HUES64 (cell line): ENCODE data around the gene GDPD3.
"Not testable (repeated sequence)": the region's sequence is repeated elsewhere in the genome, so short reads cannot be mapped to it uniquely, and the experiment has no call there.

Experiments
- H3K27ac ChIP-seq: 2 replicates; pipeline ENCODE4 v1.7.0; 2013; ENCODE audit warnings: low read depth, low read length, inconsistent platforms
- H3K27me3 ChIP-seq: 2 replicates; pipeline ENCODE4 v1.6.1; 2013; ENCODE audit warnings: mild to moderate bottlenecking, low read length; ENCODE audit not compliant: insufficient read depth
- H3K36me3 ChIP-seq: 2 replicates; pipeline ENCODE4 v1.6.1; 2013; ENCODE audit warnings: mild to moderate bottlenecking, low read length; ENCODE audit not compliant: insufficient read depth
- H3K4me1 ChIP-seq: 2 replicates; pipeline ENCODE4 v1.6.1; 2013; ENCODE audit warnings: mild to moderate bottlenecking, low read length, moderate library complexity; ENCODE audit not compliant: insufficient read depth
- H3K4me3 ChIP-seq: 2 replicates; pipeline ENCODE4 v1.5.1; 2013; ENCODE audit warnings: mild to moderate bottlenecking, low read length, moderate library complexity
- H3K9ac ChIP-seq: 2 replicates; pipeline ENCODE4 v1.6.1; 2013; ENCODE audit warnings: mild to moderate bottlenecking, low read depth, low read length
- H3K9me3 ChIP-seq: 2 replicates; pipeline ENCODE4 v1.6.1; 2013; ENCODE audit warnings: low read depth, low read length; ENCODE audit not compliant: insufficient read depth
- WGBS: fragments of 150-250, 120-280 bp; methylation state at CpG from one replicate; pipeline ENCODE4 v1.1.7; 2013; ENCODE audit warnings: missing lambda C conversion rate; 5-methylcytosine and 5-hydroxymethylcytosine counted together

GDPD3 gene

GRCh38 chr16:30142672-30143346, 29.5 kb upstream of the GDPD3 start:
- 89% methylated on average over 13 of the region's 13 CpGs for WGBS
- Histone ChIP-seq H3K9ac (no peak overlapping the region), H3K9me3 (no peaks in the 10 kb centered on the region), H3K36me3 (no peaks in the 10 kb centered on the region), H3K27ac (no peak overlapping the region), H3K4me1 (no peaks in the 10 kb centered on the region), H3K4me3 (no peak overlapping the region), H3K27me3 (no peaks in the 10 kb centered on the region)

DNA sequence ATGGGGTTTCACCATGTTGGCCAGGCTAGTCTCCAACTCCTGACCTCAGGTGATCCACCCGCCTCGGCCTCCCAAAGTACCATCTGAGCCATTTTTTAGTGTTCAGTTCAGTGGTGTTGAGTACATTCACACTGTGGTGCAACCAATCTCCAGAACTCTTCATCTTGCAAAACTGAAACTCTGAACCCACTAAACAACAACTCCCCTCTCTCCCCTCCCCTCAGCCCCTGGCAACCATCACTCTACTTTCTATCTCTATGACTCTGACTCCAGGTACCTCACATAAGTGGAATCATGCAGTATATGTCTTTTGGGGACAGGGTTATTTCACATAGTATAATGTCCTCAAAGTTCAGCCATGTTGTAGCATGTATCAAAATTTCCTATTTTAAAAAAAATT, 28.4 kb upstream of the GDPD3 start:
- H3K9me3 ChIP-seq: no peaks in the 10 kb centered on the region
- no peak overlapping the region for H3K9ac ChIP-seq
- H3K27me3 ChIP-seq: no peaks in the 10 kb centered on the region
- no peak overlapping the region for H3K27ac ChIP-seq
- no peaks in the 10 kb centered on the region for H3K4me1 ChIP-seq
- H3K4me3 ChIP-seq: no peak overlapping the region
- 100% methylated on average over 2 of the region's 2 CpGs for WGBS
- no peaks in the 10 kb centered on the region for H3K36me3 ChIP-seq

- H3K36me3 ChIP-seq: no peaks in the 10 kb centered on the region
- H3K4me3 ChIP-seq: no peak overlapping the region
- H3K27ac ChIP-seq: no peak overlapping the region
- H3K4me1 ChIP-seq: no peaks in the 10 kb centered on the region
- H3K9me3 ChIP-seq: no peaks in the 10 kb centered on the region
- WGBS: 86% methylated on average over 13 of the region's 13 CpGs
- H3K27me3 ChIP-seq: no peaks in the 10 kb centered on the region
- no peak overlapping the region for H3K9ac ChIP-seq
Measured at GRCh38 chr16:30139583-30140481, 26.5 kb upstream of the GDPD3 start.

- H3K4me1 ChIP-seq: no peaks in the 10 kb centered on the region
- no peaks in the 10 kb centered on the region for H3K36me3 ChIP-seq
- H3K9ac ChIP-seq: no peak overlapping the region
Measured at GRCh38 chr16:30137897-30138296, 24.6 kb upstream of the GDPD3 start.

DNA sequence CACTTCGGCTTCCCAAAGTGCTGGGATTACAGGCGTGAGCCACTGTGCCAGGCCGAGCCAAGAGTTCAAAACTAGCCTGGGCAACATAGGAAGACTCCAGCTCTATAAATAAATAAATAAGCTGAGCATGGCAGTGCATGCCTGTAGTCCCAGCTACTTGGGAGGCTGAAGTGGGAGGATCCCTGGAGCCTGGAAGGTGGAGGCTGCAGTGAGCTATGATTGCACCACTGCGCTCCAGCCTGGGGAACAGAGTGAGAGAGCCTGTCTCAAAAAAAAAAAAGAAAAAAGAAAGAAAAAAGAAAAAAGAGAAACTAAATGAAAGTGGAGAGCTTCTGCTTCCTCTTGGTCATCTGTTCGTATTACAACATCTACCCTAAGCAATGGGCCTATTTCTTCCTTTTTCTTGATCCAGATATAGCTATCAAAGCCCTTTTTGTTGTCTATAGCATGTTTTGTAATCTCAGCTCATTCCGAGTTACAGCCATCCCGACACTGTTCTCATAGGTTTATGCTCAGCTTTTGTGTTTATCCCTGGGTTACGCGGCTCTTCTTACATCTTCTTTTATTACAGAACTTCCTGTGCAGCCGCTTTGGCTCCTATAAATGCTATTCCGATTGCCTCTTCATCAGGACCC, 23.8 kb upstream of the GDPD3 start:
- Histone ChIP-seq H3K27me3 (no peaks in the 10 kb centered on the region), H3K9me3 (no peaks in the 10 kb centered on the region), H3K9ac (no peak overlapping the region), H3K4me1 (no peaks in the 10 kb centered on the region), H3K36me3 (no peaks in the 10 kb centered on the region), H3K4me3 (no peak overlapping the region), H3K27ac (no peak overlapping the region)
- 95% methylated on average over 11 of the region's 11 CpGs for WGBS

More at GRCh38 chr16:30137897-30138296, 24.6 kb upstream of the GDPD3 start:
- WGBS: 84% methylated on average over 8 of the region's 8 CpGs
- H3K9me3 ChIP-seq: no peaks in the 10 kb centered on the region
- no peak overlapping the region for H3K27ac ChIP-seq
- no peaks in the 10 kb centered on the region for H3K27me3 ChIP-seq
- H3K4me3 ChIP-seq: no peak overlapping the region

GRCh38 chr16:30132591-30132990, 19.3 kb upstream of the GDPD3 start:
- no peaks in the 10 kb centered on the region for H3K27me3 ChIP-seq
- H3K9ac ChIP-seq: no peak overlapping the region
- no peaks in the 10 kb centered on the region for H3K9me3 ChIP-seq
- H3K4me3 ChIP-seq: no peak overlapping the region
- WGBS: 97% methylated on average over 3 of the region's 3 CpGs
- H3K36me3 ChIP-seq: no peaks in the 10 kb centered on the region
- no peaks in the 10 kb centered on the region for H3K4me1 ChIP-seq
- no peak overlapping the region for H3K27ac ChIP-seq

- H3K4me3 ChIP-seq: no peak overlapping the region
- no peak overlapping the region for H3K9ac ChIP-seq
- H3K36me3 ChIP-seq: no peaks in the 10 kb centered on the region
- no peaks in the 10 kb centered on the region for H3K9me3 ChIP-seq
- H3K4me1 ChIP-seq: no peaks in the 10 kb centered on the region
- H3K27me3 ChIP-seq: no peaks in the 10 kb centered on the region
- no peak overlapping the region for H3K27ac ChIP-seq
- WGBS: 93% methylated on average over 4 of the region's 4 CpGs
Measured at GRCh38 chr16:30131869-30132475, 18.6 kb upstream of the GDPD3 start.

DNA sequence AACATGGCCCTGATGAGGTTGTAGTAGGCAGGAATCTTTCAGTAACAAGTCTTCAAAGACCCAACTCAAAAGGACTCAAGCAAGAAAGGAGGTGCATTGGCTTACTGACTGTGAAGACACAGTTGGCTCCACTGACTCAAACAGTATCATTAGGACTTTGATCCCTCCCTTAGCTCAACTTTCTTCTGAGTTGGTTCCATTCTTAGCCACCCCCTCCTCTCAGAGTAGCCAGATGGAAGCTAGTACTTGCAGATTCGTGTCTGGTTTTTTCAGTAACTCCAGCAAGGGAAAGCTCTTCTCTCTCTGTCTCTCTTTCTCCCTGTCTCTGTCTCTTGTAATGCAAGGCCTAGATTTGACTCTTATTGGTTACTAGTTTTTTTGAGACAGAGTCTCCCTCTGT, 14.7 kb upstream of the GDPD3 start:
- no peak overlapping the region for H3K9ac ChIP-seq
- H3K4me1 ChIP-seq: no peaks in the 10 kb centered on the region
- no peak overlapping the region for H3K27ac ChIP-seq
- WGBS: 92% methylated on average over 1 of the region's 1 CpG
- H3K9me3 ChIP-seq: no peaks in the 10 kb centered on the region
- H3K4me3 ChIP-seq: no peak overlapping the region
- no peaks in the 10 kb centered on the region for H3K27me3 ChIP-seq
- H3K36me3 ChIP-seq: no peaks in the 10 kb centered on the region

DNA sequence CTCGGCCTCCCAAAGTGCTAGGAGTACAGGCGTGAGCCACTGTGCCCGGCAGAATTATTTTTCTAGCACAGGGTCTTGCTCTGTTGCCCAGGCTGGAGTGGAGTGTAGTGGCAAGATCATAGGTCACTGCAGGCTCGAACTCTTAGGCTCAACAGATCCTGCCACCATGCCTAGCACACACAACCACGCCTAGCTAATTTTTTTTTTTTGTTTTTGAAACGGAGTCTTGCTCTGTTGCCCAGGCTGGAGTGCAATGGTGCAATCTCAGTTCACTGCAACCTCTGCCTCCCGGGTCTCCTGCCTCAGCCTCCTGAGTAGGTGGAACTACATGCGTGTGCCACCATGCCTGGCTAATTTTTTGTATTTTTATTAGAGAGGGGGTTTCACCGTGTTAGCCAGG, 12.4 kb upstream of the GDPD3 start:
- not testable (repeated sequence) for H3K27ac ChIP-seq, H3K9me3 ChIP-seq, H3K4me1 ChIP-seq, H3K9ac ChIP-seq, H3K27me3 ChIP-seq, H3K4me3 ChIP-seq, H3K36me3 ChIP-seq
- WGBS: 94% methylated on average over 9 of the region's 9 CpGs

DNA sequence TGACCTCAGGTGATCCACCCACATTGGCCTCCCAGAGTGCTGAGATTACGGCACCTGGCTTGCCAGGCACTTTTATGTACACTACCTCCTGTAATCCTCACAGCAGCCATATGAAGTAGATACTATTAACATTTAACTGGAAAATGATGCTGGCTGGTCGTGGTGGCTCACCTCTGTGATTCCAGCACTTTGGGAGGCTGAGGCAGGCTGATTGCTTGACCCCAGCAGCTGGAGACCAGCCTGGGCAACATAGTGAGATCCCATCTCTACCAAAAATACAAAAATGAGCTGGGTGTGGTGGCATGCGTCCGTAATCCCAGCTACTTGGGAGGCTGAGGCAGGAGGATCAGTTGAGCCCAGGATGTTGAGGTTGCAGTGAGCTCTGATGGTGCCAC, 11.6 kb upstream of the GDPD3 start:
- no peaks in the 10 kb centered on the region for H3K4me1 ChIP-seq
- H3K9me3 ChIP-seq: no peaks in the 10 kb centered on the region
- no peak overlapping the region for H3K9ac ChIP-seq
- no peak overlapping the region for H3K4me3 ChIP-seq
- H3K27ac ChIP-seq: no peak overlapping the region
- H3K27me3 ChIP-seq: no peaks in the 10 kb centered on the region
- no peaks in the 10 kb centered on the region; the same call in 1 of the 2 replicates for H3K36me3 ChIP-seq
- 96% methylated on average over 4 of the region's 4 CpGs for WGBS

GRCh38 chr16:30122604-30123160, 9.3 kb upstream of the GDPD3 start:
- H3K27ac ChIP-seq: no peak overlapping the region
- H3K36me3 ChIP-seq: peaks cover 15% of the 10 kb centered on the region
- no peaks in the 10 kb centered on the region for H3K9me3 ChIP-seq
- 2% methylated on average over 41 of the region's 42 CpGs for WGBS
- no peaks in the 10 kb centered on the region for H3K4me1 ChIP-seq
- H3K4me3 ChIP-seq: peak overlapping the region; percentile 79
- no peaks in the 10 kb centered on the region for H3K27me3 ChIP-seq
- H3K9ac ChIP-seq: peak overlapping the region; percentile 51
